ENCODE measurements around the gene VIPR1.

The VIPR1 gene

DNA sequence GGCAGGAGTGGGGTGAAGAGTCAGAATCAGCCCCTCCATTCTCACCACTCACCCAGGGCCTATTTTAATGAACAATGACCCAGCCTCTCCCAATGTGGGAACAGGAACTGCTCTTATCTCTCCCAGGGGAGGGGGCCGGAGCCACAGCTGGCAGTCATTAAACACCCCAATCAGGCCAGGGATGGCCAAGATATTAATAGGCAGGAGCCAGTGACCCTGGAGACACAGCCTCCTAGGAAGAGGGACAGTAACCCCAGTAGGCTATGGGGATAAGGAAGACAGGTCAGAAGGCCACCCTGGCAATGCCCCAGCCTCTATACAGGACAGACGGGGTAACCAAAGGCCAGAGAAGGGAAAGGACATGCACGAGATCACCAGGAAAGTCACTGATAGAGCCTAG lies 38.6 kb downstream of the VIPR1 start:
- TF ChIP-seq FOXK2 (IDR thresholded peaks at IDR 0.05) (no peak), ZNF384 (IDR thresholded peaks at IDR 0.05) (no peak), FOXM1 (IDR thresholded peaks at IDR 0.05; ENCODE audit: borderline replicate concordance) (no peak), BHLHE40 (IDR thresholded peaks at IDR 0.05; ENCODE audit: borderline replicate concordance) (no peak)
- ChIA-PET CTCF (no interaction called here), POLR2A (no interaction called here)
- DNase-seq (ENCODE audit: extremely low spot score): no peak

DNA sequence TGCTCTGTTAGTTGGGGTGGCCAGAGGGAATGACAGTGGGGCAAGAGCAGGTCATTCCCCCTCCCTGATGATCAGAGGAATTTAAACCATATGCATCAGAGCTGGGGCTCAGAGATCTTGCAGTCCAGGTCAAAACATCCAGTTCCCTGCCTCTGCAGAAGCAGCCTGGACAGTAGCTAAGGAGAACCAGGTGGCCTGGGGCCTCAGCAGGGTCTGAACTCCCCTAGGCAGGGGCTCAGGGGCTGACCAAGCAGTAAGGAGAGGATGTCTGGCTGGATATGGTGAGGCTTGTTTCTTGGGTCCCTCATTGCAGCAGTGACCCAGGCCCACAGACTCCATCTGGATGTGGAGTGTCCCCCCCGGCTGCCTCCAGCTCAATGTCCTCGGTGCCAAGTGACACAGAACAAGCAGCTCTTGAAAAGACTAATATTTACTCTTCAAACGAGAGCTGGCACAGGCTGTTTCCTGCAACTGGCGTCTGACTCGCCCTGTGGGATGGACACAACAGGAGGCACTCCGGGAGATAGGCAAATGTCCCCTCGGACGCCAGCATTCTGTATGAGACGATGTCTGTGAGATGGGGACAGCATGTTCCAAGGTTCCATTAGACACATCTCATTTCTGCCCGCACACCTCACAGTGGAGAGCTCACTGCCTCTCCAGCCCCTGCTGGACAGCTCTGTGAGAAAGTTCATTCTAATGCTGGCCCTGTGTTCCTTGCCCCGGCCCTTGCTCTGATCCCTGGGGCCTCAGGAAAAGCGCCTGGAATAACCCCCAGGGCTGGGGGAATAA lies 42.2 kb downstream of the VIPR1 start:
- DNase-seq (ENCODE audit: extremely low spot score): no peak
- ChIA-PET POLR2A (no interaction called here), CTCF (interaction anchor here (1.0 to 1.8 kb wide), 2 partner anchors 10 to 315 kb away, joined by 3 to 8 read pairs; no protein-coding TSS in a partner anchor)
- no peak for TF ChIP-seq LEF1 (IDR thresholded peaks at IDR 0.05; ENCODE audit: borderline replicate concordance)
- TF ChIP-seq SUZ12 (IDR thresholded peaks at IDR 0.05): no peak
- TF ChIP-seq FOXA1 (IDR thresholded peaks at IDR 0.05): no peak
- TF ChIP-seq L3MBTL2 (conservative IDR thresholded peaks at IDR 0.05): no peak
- TF ChIP-seq SP1 (IDR thresholded peaks at IDR 0.05): no peak
- no peak for TF ChIP-seq FOXK2 (IDR thresholded peaks at IDR 0.05)
- TF ChIP-seq HDGF (IDR thresholded peaks at IDR 0.05; ENCODE audit: borderline replicate concordance): no peak
- TF ChIP-seq ELF4 (IDR thresholded peaks at IDR 0.05): no peak
- TF ChIP-seq ARNT (IDR thresholded peaks at IDR 0.05): no peak
- no peak for TF ChIP-seq CTBP1 (IDR thresholded peaks at IDR 0.05; ENCODE audit: borderline replicate concordance)
- TF ChIP-seq, protein P1, sequence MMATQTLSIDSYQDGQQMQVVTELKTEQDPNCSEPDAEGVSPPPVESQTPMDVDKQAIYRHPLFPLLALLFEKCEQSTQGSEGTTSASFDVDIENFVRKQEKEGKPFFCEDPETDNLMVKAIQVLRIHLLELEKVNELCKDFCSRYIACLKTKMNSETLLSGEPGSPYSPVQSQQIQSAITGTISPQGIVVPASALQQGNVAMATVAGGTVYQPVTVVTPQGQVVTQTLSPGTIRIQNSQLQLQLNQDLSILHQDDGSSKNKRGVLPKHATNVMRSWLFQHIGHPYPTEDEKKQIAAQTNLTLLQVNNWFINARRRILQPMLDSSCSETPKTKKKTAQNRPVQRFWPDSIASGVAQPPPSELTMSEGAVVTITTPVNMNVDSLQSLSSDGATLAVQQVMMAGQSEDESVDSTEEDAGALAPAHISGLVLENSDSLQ (IDR thresholded peaks at IDR 0.05): no peak
- no peak for TF ChIP-seq BHLHE40 (IDR thresholded peaks at IDR 0.05; ENCODE audit: borderline replicate concordance)
- no peak for TF ChIP-seq FOXM1 (IDR thresholded peaks at IDR 0.05; ENCODE audit: borderline replicate concordance)
- TF ChIP-seq NFRKB (IDR thresholded peaks at IDR 0.05): no peak
- TF ChIP-seq ZNF384 (IDR thresholded peaks at IDR 0.05): no peak

DNA sequence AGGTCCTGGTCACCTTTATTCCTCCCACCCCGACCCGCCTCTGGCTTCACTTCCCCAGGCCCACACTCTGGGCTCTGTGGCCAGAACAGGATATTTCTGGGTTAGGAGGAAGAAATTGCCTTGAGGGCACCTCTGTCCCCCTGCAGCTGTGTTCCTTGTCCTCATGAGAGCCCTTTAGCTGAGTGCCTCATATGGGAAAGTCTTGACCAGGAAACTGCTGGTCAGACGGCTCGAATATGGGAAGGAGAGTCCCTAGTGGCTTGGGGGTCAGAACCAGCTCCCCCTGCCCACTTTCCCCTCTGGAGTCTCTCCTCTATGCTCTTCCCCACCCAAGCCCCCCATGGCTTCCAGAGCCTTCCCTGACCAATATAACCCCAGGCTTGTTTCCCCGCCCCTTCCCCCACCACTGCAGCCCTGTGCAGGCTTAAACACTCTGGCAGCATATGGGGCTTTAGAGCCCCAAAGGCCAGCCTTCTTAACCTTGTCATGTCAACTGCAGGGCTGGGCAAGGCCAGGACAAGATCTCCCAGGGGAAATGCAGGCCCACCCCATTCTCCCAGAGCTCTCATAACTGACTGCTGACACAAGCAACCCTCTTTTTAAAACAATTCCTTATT lies 42.9 kb downstream of the VIPR1 start:
- POLR2A ChIA-PET: no interaction called here
- no peak for DNase-seq (ENCODE audit: extremely low spot score)
- CTCF ChIA-PET: interaction anchor here (1.0 to 1.8 kb wide), 2 partner anchors 11 to 316 kb away, joined by 3 to 8 read pairs; no protein-coding TSS in a partner anchor
- TF ChIP-seq TARDBP (IDR thresholded peaks at IDR 0.05) (no peak), SUZ12 (IDR thresholded peaks at IDR 0.05) (no peak), L3MBTL2 (conservative IDR thresholded peaks at IDR 0.05) (no peak), FOXK2 (IDR thresholded peaks at IDR 0.05) (no peak), ELF4 (IDR thresholded peaks at IDR 0.05) (no peak), HDGF (IDR thresholded peaks at IDR 0.05; ENCODE audit: borderline replicate concordance) (no peak), FOXA1 (IDR thresholded peaks at IDR 0.05) (no peak), ZNF384 (IDR thresholded peaks at IDR 0.05) (no peak), LEF1 (IDR thresholded peaks at IDR 0.05; ENCODE audit: borderline replicate concordance) (no peak)

DNA sequence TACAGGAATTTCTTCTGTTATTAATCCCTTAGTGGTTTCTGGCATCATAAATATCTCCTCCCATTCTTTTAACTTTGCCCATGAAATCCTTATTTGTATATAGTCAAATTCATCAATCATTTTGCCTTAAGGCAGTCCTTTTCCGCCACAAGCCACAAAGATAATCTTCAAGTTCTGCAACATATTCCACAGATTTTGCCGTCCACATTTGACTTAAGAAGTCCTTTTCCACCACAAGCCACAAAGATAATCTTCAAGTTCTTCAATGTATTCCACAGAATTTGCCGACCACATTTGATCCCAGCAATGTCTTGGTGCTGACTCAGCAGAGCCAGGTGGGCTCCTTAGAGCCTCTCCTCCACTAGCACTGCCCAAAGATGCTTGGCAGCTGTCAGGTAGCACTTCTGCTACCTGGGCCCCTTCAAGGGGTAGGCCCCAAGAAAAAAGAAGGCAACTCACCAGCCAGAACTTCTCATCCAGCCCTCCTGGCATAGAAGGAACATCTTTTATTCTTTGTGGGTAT lies 44.3 kb downstream of the VIPR1 start:
- POLR2A ChIA-PET: no interaction called here
- CTCF ChIA-PET: interaction anchor here (0.7 kb wide), 1 partner anchor 152 kb away, joined by 3 read pairs; no protein-coding TSS in a partner anchor

DNA sequence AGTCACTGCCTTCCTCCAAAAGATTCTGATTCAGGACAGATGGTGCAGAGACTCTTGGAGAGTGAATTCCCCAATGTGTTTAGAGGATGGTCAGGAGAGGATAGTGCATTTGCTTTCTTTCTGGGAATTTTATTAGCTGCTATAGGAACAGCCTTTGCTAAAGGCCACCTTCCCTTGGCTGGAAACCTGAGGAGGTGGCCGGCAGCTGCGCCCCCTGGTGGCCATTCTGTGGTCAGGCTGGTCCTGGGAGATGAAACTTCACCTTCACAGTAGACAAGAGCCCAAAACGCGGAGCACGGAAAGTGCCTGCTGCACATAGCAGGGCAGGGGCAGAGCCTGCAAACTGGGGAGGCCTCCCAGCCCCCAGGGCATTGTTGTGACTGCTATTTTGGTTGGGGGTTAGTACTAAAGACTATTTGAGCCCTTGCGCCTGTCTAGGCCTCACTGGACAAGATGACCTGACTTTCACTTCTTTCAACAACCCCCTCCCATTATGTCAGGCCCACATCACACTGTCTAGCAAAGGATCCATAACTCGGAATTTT lies 45.0 kb downstream of the VIPR1 start:
- POLR2A ChIA-PET: no interaction called here
- CTCF ChIA-PET: no interaction called here
- DNase-seq (ENCODE audit: extremely low spot score): peak; percentile 83
- TF ChIP-seq SUZ12 (IDR thresholded peaks at IDR 0.05) (no peak), LEF1 (IDR thresholded peaks at IDR 0.05; ENCODE audit: borderline replicate concordance) (no peak), FOXK2 (IDR thresholded peaks at IDR 0.05) (no peak), L3MBTL2 (conservative IDR thresholded peaks at IDR 0.05) (no peak), HDGF (IDR thresholded peaks at IDR 0.05; ENCODE audit: borderline replicate concordance) (peak; percentile 84; the same call in 1 of the 2 replicates)

More for the DNA sequence above, 44.3 kb downstream of the VIPR1 start:
- no peak for DNase-seq (ENCODE audit: extremely low spot score)
- TF ChIP-seq SP1 (IDR thresholded peaks at IDR 0.05) (no peak), NFRKB (IDR thresholded peaks at IDR 0.05) (no peak), LEF1 (IDR thresholded peaks at IDR 0.05; ENCODE audit: borderline replicate concordance) (no peak)

DNA sequence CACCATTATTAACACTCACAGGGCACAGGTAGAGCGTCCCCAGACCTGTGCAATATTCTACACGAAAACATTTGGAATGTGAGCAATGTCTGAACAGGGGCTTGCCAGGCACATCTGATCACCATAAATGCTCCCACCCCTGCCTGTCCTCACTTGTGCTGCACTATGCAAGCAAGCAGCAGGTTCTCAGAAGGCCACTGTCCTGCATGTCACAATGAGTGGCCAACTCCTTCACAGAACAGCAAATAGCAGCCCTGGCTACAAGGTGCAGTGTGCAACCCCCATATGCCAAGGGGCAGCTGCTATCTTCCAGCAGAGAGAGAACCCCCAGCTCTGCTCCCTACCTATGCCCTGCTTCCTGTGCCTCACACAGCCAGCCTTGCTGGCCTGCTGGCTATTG lies 46.7 kb downstream of the VIPR1 start:
- DNase-seq (ENCODE audit: extremely low spot score): no peak
- POLR2A ChIA-PET: interaction anchor here (1.3 kb wide), 1 partner anchor 42 kb away, joined by 3 read pairs; the partner anchor contains the start of gene SS18L2
- no peak for TF ChIP-seq SUZ12 (IDR thresholded peaks at IDR 0.05)
- TF ChIP-seq ARNT (IDR thresholded peaks at IDR 0.05): no peak
- TF ChIP-seq BHLHE40 (IDR thresholded peaks at IDR 0.05; ENCODE audit: borderline replicate concordance): no peak
- CTCF ChIA-PET: interaction anchor here (0.6 kb wide), 1 partner anchor 51 kb away, joined by 3 read pairs; no protein-coding TSS in a partner anchor

DNA sequence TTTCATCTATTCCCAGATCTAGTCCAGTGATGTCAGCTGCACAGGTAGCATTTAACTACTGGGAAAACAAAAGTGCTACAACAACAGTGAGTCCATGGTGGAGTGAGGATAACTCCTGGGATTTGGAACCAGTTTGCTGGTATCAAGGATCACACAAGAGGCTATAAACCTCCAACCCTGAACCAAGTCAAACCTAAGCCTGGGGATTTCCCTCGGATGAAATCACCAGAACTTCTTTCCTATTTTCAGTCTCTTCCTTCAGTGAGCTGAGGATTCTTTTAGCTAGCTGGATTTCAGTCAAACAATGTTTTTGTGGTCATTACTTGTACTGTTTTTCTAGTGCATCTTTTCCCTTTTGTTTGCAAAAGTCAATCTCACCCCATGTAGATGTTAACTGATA lies 47.8 kb downstream of the VIPR1 start:
- ChIA-PET POLR2A (interaction anchor here (1.3 kb wide), 1 partner anchor 41 kb away, joined by 3 read pairs; the partner anchor contains the start of gene SS18L2), CTCF (interaction anchor here (0.7 kb wide), 1 partner anchor 22 kb away, joined by 5 read pairs; no protein-coding TSS in a partner anchor)
- no peak for DNase-seq (ENCODE audit: extremely low spot score)
- TF ChIP-seq FOXA1 (IDR thresholded peaks at IDR 0.05) (no peak), ZNF384 (IDR thresholded peaks at IDR 0.05) (no peak), FOXK2 (IDR thresholded peaks at IDR 0.05) (no peak), FOXM1 (IDR thresholded peaks at IDR 0.05; ENCODE audit: borderline replicate concordance) (no peak), SUZ12 (IDR thresholded peaks at IDR 0.05) (no peak), LEF1 (IDR thresholded peaks at IDR 0.05; ENCODE audit: borderline replicate concordance) (no peak), CTBP1 (IDR thresholded peaks at IDR 0.05; ENCODE audit: borderline replicate concordance) (no peak), ARNT (IDR thresholded peaks at IDR 0.05) (no peak), L3MBTL2 (conservative IDR thresholded peaks at IDR 0.05) (no peak), NFRKB (IDR thresholded peaks at IDR 0.05) (no peak), BHLHE40 (IDR thresholded peaks at IDR 0.05; ENCODE audit: borderline replicate concordance) (no peak), SP1 (IDR thresholded peaks at IDR 0.05) (no peak), HDGF (IDR thresholded peaks at IDR 0.05; ENCODE audit: borderline replicate concordance) (no peak)
